ENCODE results near the gene RNASEH2C.
A peak's percentile ranks its signal among the peaks of the same experiment; 100 is the strongest.
"Not testable (repeated sequence)": the region's sequence is repeated elsewhere in the genome, so short reads cannot be mapped to it uniquely, and the experiment has no call there.

The RNASEH2C gene

GRCh38 chr11:65716774-65717405 is 3.7 kb downstream of the RNASEH2C start:
- no peak for DNase-seq

- DNase-seq = no peak
Observed at GRCh38 chr11:65716302-65716701, 4.3 kb downstream of the RNASEH2C start.

DNA sequence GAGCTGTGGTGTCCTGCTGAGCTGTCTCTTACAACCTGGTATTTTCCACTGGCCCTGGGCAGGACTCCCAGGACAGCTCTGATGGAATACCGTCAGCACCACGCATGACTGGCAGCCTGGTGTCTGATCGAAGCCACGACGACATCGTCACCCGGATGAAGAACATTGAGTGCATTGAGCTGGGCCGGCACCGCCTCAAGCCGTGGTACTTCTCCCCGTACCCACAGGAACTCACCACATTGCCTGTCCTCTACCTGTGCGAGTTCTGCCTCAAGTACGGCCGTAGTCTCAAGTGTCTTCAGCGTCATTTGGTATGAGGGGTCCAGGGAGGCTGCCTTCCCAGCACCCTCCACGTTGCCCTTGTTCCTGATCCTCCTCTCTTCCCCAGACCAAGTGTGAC is 6.2 kb downstream of the RNASEH2C start:
- no peak for DNase-seq

- no peak for DNase-seq
Observed at GRCh38 chr11:65713212-65713969, 7.2 kb downstream of the RNASEH2C start.

- no peak for DNase-seq
Observed at GRCh38 chr11:65712633-65713076, 7.9 kb downstream of the RNASEH2C start.

- DNase-seq = peak; percentile 75
Observed at GRCh38 chr11:65711785-65712632, 8.6 kb downstream of the RNASEH2C start, which contains the start of gene KAT5. Gene KAT5 (plus strand): TSS chr11:65712252. CDS start chr11:65712268, 16 bp downstream.

DNA sequence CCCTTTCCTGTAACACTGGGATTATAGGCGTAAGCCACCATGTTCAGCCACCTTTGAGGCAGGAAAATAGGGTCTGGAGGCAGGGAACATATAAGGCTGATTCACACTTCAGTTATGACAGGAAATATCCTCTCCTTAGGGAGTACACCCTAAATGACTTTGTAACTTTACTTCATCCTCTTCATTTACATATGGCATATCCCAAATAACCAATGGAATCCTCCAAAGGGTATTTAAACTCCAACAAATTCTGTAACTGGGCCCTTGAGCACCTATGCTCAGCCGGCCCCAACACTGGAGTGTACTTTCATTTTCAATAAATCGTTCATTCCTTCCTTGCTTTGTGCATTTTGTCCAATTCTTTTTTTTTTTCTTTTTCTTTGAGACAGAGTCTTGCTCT is 10.2 kb downstream of the RNASEH2C start:
- DNase-seq = no peak

DNA sequence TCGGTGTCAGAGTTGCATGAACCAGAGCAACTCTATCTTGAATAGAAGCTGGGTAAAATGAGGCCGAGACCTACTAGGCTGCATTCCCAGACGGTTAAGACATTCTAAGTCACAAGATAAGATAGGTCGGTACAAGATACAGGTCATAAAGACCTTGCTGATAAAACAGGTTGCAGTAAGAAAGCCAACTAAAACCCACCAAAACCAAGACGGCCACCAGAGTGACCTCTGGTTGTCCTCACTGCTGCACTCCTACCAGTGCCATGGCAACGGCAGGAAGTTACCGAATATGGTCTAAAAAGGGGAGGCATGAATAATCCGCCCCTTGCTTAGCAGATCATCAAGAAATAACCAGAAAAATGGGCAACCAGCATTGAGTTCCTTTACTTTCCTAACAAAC is 10.9 kb downstream of the RNASEH2C start:
- DNase-seq = no peak

- no peak for DNase-seq
Observed at GRCh38 chr11:65708451-65708850, 12.1 kb downstream of the RNASEH2C start.

DNA sequence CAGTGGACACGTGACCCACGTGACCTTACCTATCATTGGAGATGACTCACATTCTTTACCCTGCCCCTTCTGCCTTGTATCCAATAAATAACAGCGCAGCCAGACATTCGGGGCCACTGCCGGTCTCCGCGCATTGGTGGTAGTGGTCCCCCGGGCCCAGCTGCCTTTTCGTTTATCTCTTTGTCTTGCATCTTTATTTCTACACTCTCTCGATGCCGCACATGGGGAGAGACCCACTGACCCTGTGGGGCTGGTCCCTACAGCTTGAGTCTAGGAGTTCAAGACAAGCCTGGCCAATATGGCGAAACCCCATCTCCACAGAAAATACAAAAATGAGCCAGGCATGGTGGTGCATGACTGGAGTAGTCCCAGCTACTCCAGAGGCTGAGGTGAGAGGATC is 13.6 kb downstream of the RNASEH2C start:
- DNase-seq = not testable (repeated sequence)

DNA sequence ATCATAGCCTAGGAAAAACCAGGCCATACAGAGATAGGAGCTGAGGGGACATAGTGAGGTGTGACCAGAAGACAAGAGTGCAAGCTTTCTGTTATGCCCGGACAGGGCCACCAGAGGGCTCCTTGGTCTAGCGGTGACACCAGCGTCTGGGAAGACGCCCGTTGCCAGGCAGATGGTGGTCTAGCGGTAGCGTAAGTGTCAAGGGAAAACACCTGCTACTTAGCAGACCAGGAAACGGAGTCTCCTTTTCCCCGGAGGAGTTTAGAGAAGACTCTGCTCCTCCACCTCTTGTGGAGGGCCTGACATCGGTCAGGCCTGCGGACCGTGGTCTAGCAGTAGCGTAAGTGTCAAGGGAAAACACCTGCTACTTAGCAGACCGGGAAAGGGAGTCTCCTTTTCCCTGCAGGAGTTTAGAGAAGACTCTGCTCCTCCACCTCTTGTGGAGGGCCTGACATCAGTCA is 14.3 kb downstream of the RNASEH2C start:
- peak; percentile 48 for DNase-seq

DNA sequence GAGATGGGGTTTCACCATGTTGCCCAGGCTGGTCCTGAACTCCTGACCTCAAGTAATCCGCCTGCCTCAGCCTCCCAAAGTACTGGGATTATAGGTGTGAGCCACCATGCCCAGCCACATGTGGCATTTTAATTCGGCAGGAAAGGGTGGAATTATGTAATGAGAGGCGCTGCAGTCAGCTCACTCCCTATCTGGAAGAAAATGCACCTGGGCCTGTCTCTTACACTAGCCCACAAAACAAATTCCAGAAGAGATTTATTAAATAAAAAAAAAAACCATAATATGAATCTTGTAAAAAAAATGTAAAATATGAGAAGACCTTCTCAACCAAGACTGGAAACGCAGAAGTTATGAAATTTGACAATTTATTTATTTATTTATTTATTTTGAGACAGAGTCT is 16.8 kb downstream of the RNASEH2C start:
- DNase-seq = no peak

DNA sequence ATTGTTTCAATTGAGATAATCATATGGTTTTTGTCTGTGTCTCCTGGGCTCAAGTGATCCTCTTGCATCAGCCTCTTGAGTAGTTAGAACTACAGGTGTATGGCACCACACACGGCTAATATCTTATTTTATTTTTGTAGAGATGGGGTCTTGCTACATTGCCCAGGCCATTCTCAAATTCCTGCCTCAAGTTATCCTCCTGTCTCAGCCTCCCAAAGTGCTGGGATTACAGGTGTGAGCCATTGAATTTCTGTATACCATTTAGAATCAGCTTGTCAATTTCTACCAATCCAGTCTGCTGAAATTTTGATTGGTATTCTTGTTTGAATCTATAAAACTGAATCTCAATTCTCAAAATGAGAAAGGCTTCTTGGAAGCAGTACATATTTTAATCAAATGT is 18.9 kb downstream of the RNASEH2C start:
- DNase-seq = no peak

GRCh38 chr11:65700399-65700798 is 20.2 kb downstream of the RNASEH2C start:
- DNase-seq = no peak

GRCh38 chr11:65699306-65699705 is 21.3 kb downstream of the RNASEH2C start:
- peak; percentile 14 for DNase-seq

GRCh38 chr11:65698205-65698604 is 22.4 kb downstream of the RNASEH2C start:
- DNase-seq = no peak

DNA sequence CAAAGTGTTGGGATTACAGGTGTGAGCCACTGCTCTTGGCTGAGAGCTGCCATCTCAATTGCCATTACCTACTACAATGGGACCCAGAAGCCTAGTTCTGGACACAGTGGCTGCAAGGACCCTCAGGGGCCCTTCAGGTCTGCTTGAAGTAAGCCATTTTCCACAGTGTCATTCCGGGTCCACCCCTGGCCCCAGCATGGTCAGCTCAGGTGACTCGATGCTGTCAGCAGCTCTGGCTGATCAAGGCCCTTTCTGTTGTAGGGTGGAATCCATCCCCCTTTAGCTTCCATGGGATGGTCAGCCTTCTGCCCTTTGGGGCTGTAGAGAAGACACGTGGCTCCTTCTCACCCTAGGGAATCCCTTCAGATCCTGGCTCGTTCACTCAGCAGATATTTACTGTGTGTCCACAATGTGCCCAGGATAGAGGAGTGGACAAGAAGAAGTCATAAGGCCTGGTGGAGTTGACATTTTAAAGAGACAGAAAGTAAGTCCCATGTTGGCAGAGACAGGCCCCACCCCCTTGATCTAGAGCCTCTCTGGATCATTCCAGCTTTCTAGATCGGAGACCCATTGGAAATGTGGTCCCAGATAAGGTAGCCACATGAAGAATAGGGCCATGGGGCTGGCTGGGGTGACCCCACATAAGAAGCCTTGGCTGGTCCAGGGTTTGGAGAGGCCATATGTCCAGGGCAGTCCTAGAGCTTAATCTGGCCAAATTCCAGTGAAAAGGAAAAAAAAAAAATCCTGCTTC is 23.6 kb downstream of the RNASEH2C start:
- DNase-seq = no peak

GRCh38 chr11:65695459-65696241 is 24.9 kb downstream of the RNASEH2C start:
- no peak for DNase-seq

- no peak for DNase-seq
Observed at GRCh38 chr11:65692367-65692766, 28.2 kb downstream of the RNASEH2C start.

DNA sequence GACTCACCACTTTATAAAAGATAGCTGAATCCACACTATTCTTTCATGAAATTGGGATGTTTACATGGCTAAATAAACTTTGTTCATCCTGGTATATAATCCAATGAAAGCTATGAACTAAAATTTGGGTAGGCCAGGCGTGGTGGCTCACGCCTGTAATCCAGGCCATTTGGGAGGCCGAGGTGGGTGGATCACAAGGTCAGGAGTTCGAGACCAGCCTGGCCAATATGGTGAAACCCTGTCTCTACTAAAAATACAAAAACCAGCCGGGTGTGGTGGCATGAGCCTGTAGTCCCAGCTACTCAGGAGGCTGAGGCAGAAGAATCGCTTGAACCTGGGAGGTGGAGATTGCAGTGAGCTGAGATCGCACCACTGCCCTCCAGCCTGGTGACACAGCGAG is 28.8 kb downstream of the RNASEH2C start:
- not testable (repeated sequence) for DNase-seq

- no peak for DNase-seq
Observed at GRCh38 chr11:65685981-65686380, 34.6 kb downstream of the RNASEH2C start.

DNA sequence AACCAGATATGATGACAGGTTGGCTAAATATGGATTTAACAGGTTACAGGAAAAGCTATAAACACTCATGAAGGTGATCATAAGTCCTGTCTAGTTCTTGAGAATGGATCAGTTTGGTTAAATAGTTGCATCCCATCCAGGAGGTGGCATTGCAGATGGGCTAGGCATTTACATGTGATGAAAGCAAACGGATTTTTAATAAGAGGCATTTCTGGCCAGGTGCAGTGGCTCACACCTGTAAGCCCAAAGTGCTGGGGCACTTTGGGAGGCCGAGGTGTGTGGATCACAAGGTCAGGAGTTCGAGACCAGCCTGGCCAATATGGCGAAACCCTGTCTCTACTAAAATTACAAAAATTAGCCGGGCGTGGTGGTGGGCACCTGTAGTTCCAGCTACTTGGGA is 37.1 kb downstream of the RNASEH2C start:
- DNase-seq = not testable (repeated sequence)
